ENCODE results near the gene PICK1. TPM values are rescaled to one million over a fixed set of nuclear protein-coding genes. Genes with fewer than 3 reads are reported as not detected.
"Not testable (repeated sequence)": the region's sequence is repeated elsewhere in the genome, so short reads cannot be mapped to it uniquely, and the experiment has no call there.

PICK1 gene
- total RNA-seq, 2 donors from 2014 or later, result 21.2 to 24.2 TPM

DNA sequence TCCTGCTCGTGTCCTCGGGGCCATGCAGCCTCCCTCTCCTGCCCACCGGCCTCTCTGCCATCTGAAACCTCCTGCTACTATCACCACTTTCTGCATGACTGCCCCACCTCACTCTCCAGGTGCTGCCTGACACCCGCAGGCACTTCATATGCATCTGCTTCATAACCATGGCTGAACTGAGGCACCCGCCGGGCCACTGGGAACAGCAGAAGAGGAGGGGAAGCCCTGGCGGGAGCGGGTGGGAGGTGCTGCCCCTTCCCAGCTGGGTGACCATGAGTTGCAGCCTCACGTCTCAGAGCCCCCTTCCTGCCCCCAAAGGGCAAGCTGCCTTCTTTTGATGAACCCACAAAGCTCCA, 21.7 kb upstream of the PICK1 start:
- no peaks in the 10 kb centered on the region for H3K4me1 Mint-ChIP-seq (ENCODE audit: low read depth)
- no peaks in the 10 kb centered on the region for H3K9me3 Mint-ChIP-seq
- ATAC-seq (replicated peaks in 1 of 2) (no peak), DNase-seq (no peak)
- H3K36me3 Mint-ChIP-seq (ENCODE audit: insufficient read depth in 2 of 2), result no peaks in the 10 kb centered on the region
- H3K27ac Mint-ChIP-seq, result no peak overlapping the region
- H3K27me3 Mint-ChIP-seq (ENCODE audit: low read depth), result no peaks in the 10 kb centered on the region
- H3K4me3 Mint-ChIP-seq, result no peak overlapping the region

DNA sequence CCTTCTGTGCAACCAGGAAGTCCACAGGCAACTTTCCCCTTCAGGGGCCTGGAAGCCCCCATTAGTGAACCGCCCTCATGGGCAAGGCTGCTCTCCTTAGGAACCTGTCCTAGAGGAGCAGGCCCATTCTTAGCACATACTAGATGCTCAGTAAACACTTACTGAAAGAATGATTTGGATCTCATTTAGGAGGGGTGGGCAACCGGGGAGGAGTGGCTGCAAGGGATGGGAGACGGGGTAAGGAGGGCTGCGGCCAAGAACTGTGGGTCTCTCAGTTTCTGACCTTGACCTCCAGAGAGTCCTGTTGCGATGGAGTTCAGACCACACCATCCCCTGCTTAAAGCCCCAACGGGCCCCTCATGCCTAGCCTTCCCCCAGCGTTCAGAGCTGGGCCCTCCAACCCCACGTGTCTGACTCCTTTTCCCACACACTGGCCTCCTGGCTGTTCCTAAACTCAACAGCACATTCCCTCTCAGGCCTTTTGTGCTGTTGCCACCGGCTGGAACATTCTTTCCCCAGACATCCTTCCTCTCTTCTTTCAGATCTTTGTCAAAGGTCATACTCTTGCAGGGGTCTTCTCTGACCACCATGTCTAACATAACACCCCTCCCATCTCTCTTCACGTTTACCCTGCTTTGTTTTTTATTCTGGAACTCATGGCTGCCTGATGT, 20.7 kb upstream of the PICK1 start:
- no peaks in the 10 kb centered on the region for H3K36me3 Mint-ChIP-seq (ENCODE audit: insufficient read depth in 2 of 2)
- no peak overlapping the region for H3K27ac Mint-ChIP-seq
- no peak overlapping the region for H3K4me3 Mint-ChIP-seq
- no peaks in the 10 kb centered on the region for H3K4me1 Mint-ChIP-seq (ENCODE audit: low read depth)
- no peaks in the 10 kb centered on the region for H3K27me3 Mint-ChIP-seq (ENCODE audit: low read depth)
- DNase-seq (no peak), ATAC-seq (replicated peaks in 1 of 2) (no peak)
- H3K9me3 Mint-ChIP-seq, result no peaks in the 10 kb centered on the region

GRCh38 chr22:38037367-38038150, 19.6 kb upstream of the PICK1 start:
- not testable (repeated sequence) for H3K27me3 Mint-ChIP-seq (ENCODE audit: low read depth); H3K4me3 Mint-ChIP-seq; H3K4me1 Mint-ChIP-seq (ENCODE audit: low read depth); H3K27ac Mint-ChIP-seq; ATAC-seq (replicated peaks in 1 of 2); DNase-seq; H3K9me3 Mint-ChIP-seq; H3K36me3 Mint-ChIP-seq (ENCODE audit: insufficient read depth in 2 of 2)

DNA sequence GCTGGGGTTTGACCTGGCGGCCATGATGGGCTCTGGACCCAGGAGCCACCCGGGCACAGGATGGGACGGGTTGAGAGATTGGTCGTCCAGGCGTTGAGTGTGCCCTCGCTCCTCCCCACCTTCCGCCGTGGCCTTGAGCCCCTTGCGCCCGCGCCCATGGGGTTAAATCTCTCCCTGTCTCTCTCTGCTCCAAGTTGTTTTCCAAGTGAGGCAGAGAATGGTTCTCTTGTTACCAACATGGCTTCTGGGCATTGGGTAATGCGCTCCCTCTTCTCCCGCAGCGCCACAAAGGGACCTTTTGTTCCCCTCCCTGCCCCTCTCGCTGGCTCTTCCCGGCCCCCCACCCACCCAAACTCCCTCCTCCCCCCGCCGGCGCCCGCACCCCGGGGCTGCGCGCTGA, 18.8 kb upstream of the PICK1 start:
- H3K4me1 Mint-ChIP-seq (ENCODE audit: low read depth), result no peaks in the 10 kb centered on the region
- no peak for ATAC-seq (replicated peaks in 1 of 2)
- DNase-seq, result no peak
- no peaks in the 10 kb centered on the region for H3K27me3 Mint-ChIP-seq (ENCODE audit: low read depth)
- H3K27ac Mint-ChIP-seq, result no peak overlapping the region
- no peaks in the 10 kb centered on the region for H3K9me3 Mint-ChIP-seq
- H3K4me3 Mint-ChIP-seq, result no peak overlapping the region
- H3K36me3 Mint-ChIP-seq (ENCODE audit: insufficient read depth in 2 of 2), result no peaks in the 10 kb centered on the region

DNA sequence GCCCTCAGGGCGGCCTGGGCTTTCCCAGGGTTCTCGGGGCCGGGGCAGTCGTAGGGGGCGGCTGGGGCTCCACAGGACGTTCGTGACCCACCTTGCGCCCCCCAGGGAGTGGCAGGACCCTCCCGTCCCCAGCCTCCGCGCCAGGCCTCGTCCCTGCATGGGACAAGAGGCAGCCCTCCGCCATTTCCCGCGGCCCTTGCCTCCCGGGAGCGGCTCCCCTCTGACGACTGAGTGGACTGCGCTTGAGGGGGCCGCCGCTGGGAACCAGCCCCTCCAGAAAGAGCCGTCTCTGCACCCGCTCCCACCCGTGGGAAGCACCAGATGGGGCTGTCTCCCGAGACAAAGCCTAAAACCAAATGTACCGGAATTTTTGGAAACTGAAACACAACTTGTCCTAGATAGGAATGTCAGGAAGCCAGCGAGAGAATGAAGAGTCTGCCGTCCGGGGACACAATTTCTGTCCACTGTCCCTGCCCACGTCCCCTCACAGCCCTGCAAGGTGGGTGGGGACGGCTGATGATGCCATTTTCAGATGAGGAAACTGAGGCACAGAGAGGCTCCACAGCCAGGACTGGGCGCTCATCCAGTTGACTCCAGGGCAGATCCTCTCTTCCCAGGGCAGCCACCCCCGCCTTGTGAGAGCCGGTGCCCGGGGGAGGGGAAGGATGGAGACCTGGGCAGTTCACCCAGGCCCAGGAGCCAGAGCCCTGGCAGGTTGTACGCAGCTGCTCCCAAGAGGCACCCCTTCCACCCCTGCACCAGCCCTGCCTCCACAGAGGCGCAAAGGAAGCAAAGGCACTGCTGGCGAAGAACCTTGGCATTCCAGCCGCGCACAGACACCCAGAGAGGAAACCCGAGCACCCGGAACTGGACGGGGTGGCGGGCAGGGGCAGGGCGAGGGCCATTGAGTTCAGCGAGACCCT, 18.1 kb upstream of the PICK1 start:
- Mint-ChIP-seq H3K9me3 (no peaks in the 10 kb centered on the region), H3K4me3 (no peak overlapping the region), H3K27ac (no peak overlapping the region), H3K36me3 (ENCODE audit: insufficient read depth in 2 of 2) (no peaks in the 10 kb centered on the region), H3K27me3 (ENCODE audit: low read depth) (no peaks in the 10 kb centered on the region), H3K4me1 (ENCODE audit: low read depth) (no peaks in the 10 kb centered on the region)
- no peak for ATAC-seq (replicated peaks in 1 of 2)
- no peak for DNase-seq

- DNase-seq (no peak), ATAC-seq (replicated peaks in 1 of 2) (no peak)
- Mint-ChIP-seq H3K27ac (no peak overlapping the region), H3K27me3 (ENCODE audit: low read depth) (no peaks in the 10 kb centered on the region), H3K36me3 (ENCODE audit: insufficient read depth in 2 of 2) (no peaks in the 10 kb centered on the region), H3K9me3 (no peaks in the 10 kb centered on the region), H3K4me3 (no peak overlapping the region), H3K4me1 (ENCODE audit: low read depth) (no peaks in the 10 kb centered on the region)
Measured at GRCh38 chr22:38040953-38041759, 16.0 kb upstream of the PICK1 start.

DNA sequence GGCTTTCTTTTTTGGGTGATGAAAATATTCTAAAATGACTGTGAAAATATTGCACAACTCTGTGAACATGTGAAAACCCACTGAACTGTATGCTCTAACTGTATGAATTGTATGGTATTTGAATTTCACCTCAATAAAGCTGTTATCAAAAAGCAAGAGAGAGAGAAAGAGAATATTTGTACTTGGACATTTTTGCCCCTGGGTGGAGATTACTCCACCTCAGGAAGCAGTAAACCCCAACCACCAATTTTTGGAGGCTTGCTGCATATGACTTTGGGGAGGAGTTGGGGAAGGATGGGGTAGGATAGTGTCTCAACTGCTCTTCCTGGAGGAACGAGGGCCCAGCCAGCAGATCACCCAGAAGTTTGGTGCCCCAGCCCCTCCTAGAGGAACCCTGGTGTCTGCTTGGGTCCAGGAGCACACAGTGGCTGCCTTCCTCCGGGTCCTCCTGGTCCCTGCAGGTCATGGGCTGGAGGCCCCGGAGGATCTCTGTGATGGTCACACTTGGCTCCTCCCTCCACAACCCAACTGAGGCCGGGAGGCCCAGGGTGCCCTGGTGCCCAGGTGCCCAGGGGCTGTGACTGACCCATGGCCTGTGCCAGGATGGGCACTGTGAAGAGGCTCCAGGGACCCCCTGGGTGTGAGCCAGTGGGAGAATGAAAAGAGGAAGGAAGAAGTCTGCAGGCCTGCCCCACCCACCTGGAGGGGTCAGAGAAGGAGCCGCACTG, 15.3 kb upstream of the PICK1 start:
- no peak for DNase-seq
- ATAC-seq (replicated peaks in 1 of 2), result no peak
- H3K36me3 Mint-ChIP-seq (ENCODE audit: insufficient read depth in 2 of 2), result no peaks in the 10 kb centered on the region
- no peak overlapping the region for H3K4me3 Mint-ChIP-seq
- H3K9me3 Mint-ChIP-seq, result no peaks in the 10 kb centered on the region
- H3K27ac Mint-ChIP-seq, result no peak overlapping the region
- H3K4me1 Mint-ChIP-seq (ENCODE audit: low read depth), result no peaks in the 10 kb centered on the region
- H3K27me3 Mint-ChIP-seq (ENCODE audit: low read depth), result no peaks in the 10 kb centered on the region

DNA sequence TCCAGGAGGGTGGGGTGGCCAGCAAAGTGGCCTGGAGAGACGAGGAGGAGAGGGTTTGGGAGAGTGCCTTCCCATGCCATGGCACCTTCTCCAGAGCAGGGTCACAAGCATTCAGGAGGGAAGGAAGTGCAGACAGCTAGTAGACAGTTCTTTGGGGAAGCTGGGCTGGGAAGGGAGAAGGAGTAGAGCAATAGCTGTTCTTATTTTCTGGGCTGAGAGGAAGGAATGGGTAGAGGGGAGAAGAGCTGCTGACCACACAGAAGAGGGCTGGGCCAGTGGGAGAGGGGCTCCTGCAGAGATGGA, 14.8 kb upstream of the PICK1 start:
- Mint-ChIP-seq H3K27me3 (ENCODE audit: low read depth) (no peaks in the 10 kb centered on the region), H3K9me3 (no peaks in the 10 kb centered on the region), H3K27ac (no peak overlapping the region), H3K4me3 (no peak overlapping the region), H3K4me1 (ENCODE audit: low read depth) (no peaks in the 10 kb centered on the region), H3K36me3 (ENCODE audit: insufficient read depth in 2 of 2) (no peaks in the 10 kb centered on the region)
- ATAC-seq (replicated peaks in 1 of 2), result no peak
- DNase-seq, result no peak

- Mint-ChIP-seq H3K27ac (no peak overlapping the region), H3K36me3 (ENCODE audit: insufficient read depth in 2 of 2) (no peaks in the 10 kb centered on the region), H3K4me1 (ENCODE audit: low read depth) (no peaks in the 10 kb centered on the region), H3K4me3 (no peak overlapping the region), H3K27me3 (ENCODE audit: low read depth) (no peaks in the 10 kb centered on the region), H3K9me3 (no peaks in the 10 kb centered on the region)
- no peak for ATAC-seq (replicated peaks in 1 of 2)
- no peak for DNase-seq
Measured at GRCh38 chr22:38043151-38044039, 13.8 kb upstream of the PICK1 start.

- Mint-ChIP-seq H3K27me3 (ENCODE audit: low read depth) (no peaks in the 10 kb centered on the region), H3K27ac (no peak overlapping the region), H3K36me3 (ENCODE audit: insufficient read depth in 2 of 2) (no peaks in the 10 kb centered on the region), H3K4me3 (no peak overlapping the region), H3K4me1 (ENCODE audit: low read depth) (no peaks in the 10 kb centered on the region), H3K9me3 (no peaks in the 10 kb centered on the region)
- no peak for ATAC-seq (replicated peaks in 1 of 2)
- DNase-seq, result no peak
Measured at GRCh38 chr22:38046070-38046748, 11.0 kb upstream of the PICK1 start.

DNA sequence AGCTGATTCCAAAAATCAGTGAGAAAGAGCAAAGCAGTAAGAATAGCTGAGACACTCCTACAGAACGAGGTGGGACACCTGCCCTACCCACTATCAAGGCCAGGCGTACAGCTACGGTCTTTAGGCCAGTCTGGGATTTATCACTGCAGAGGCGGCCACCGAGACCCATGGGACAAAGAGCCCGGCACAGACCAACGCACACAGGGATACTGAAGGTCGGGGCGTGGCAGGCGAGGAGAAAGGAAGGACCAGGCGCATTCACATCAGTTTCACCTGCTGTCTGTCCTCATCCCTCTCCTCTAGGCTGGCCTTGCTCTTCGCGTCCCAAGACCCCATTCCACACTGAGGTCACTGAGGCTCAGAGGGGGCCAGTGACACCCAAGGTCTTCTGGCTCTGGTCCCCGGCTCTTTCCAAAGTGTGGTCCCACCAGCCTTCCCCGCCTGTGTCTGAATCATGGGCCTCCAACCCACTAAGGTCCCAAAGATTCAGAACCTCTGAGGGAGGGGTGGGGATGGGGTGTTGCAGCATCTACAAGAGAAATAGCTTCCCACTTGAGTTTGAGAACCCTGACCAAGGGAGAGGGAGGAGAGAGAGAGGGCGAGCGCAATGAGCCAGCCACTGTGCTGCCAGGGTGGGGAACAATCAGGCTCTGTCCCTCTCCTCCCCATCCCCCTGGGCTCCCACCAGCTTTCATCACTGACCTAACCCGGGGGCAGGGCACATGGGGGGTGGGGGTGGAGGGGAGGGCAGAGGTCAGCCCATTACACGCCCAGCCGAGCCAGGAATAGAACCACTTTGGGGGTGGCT, 7.2 kb upstream of the PICK1 start:
- Mint-ChIP-seq H3K4me1 (ENCODE audit: low read depth) (peaks cover 7% of the 10 kb centered on the region), H3K4me3 (no peak overlapping the region), H3K36me3 (ENCODE audit: insufficient read depth in 2 of 2) (no peaks in the 10 kb centered on the region), H3K9me3 (no peaks in the 10 kb centered on the region), H3K27ac (no peak overlapping the region), H3K27me3 (ENCODE audit: low read depth) (no peaks in the 10 kb centered on the region)
- ATAC-seq (replicated peaks in 1 of 2) (no peak), DNase-seq (no peak)
